H9 (cell line): ENCODE data around the gene TNIK. TPM values are rescaled to one million over a fixed set of nuclear protein-coding genes. Genes with fewer than 3 reads are reported as not detected.
A peak's percentile ranks its signal among the peaks of the same experiment; 100 is the strongest.

ENCODE experiments used
- DNase-seq: peaks from one replicate; pipeline ENCODE4 v3.0.0-alpha.2; 2017
- H2AFZ ChIP-seq: one replicate; pipeline ENCODE4 v1.6.1; 2013; ENCODE audit warnings: mild to moderate bottlenecking, low read length, control low read depth, moderate library complexity
- H2AK5ac ChIP-seq: 2 replicates; pipeline ENCODE4 v1.6.1; 2013; ENCODE audit warnings: low read length, control low read depth, mixed read lengths; ENCODE audit not compliant: insufficient read length
- H2BK120ac ChIP-seq: one replicate; pipeline ENCODE4 v1.6.1; 2013; ENCODE audit warnings: low read depth, mild to moderate bottlenecking, low read length, control low read depth, inconsistent platforms; ENCODE audit not compliant: poor library complexity, severe bottlenecking
- H2BK12ac ChIP-seq: 2 replicates; pipeline ENCODE4 v1.6.1; 2013; ENCODE audit warnings: low read length, control low read depth, mixed read lengths, low read depth; ENCODE audit not compliant: insufficient read length
- H2BK15ac ChIP-seq: 2 replicates; pipeline ENCODE4 v1.6.1; 2013; ENCODE audit warnings: low read depth, low read length, control low read depth
- H2BK20ac ChIP-seq: one replicate; pipeline ENCODE4 v1.6.1; 2013; ENCODE audit warnings: low read depth, mild to moderate bottlenecking, low read length, control low read depth, inconsistent platforms; ENCODE audit not compliant: poor library complexity, severe bottlenecking
- H2BK5ac ChIP-seq: 2 replicates; pipeline ENCODE4 v1.6.1; 2013; ENCODE audit warnings: low read length, control low read depth, mixed read lengths; ENCODE audit not compliant: insufficient read length
- H3K14ac ChIP-seq: 2 replicates; pipeline ENCODE4 v1.6.1; 2013; ENCODE audit warnings: low read length, control low read depth; ENCODE audit not compliant: insufficient read depth
- H3K18ac ChIP-seq: 2 replicates; pipeline ENCODE4 v1.6.1; 2013; ENCODE audit warnings: low read depth, mild to moderate bottlenecking, mixed read lengths, low read length, control low read depth; ENCODE audit not compliant: insufficient read length
- H3K23ac ChIP-seq: 2 replicates; pipeline ENCODE4 v1.6.1; 2013; ENCODE audit warnings: low read length, control low read depth, mixed read lengths, low read depth; ENCODE audit not compliant: insufficient read length
- H3K23me2 ChIP-seq: 2 replicates; pipeline ENCODE4 v1.6.1; 2013; ENCODE audit warnings: low read depth, mild to moderate bottlenecking, mixed read lengths, low read length, control low read depth; ENCODE audit not compliant: insufficient read length, poor library complexity, severe bottlenecking
- H3K27ac ChIP-seq: 2 replicates; pipeline ENCODE4 v1.5.1; 2013; ENCODE audit warnings: low read length, control low read depth, mixed read lengths, low read depth; ENCODE audit not compliant: insufficient read length
- H3K27me3 ChIP-seq: 2 replicates; pipeline ENCODE4 v1.6.1; 2013; ENCODE audit warnings: low read length, control low read depth, inconsistent platforms; ENCODE audit not compliant: insufficient read depth
- H3K4ac ChIP-seq: 2 replicates; pipeline ENCODE4 v1.6.1; 2013; ENCODE audit warnings: low read depth, mild to moderate bottlenecking, control low read depth, inconsistent platforms, low read length, moderate library complexity
- H3K4me1 ChIP-seq: 2 replicates; pipeline ENCODE4 v1.6.1; 2013; ENCODE audit warnings: low read length, control low read depth, inconsistent platforms; ENCODE audit not compliant: insufficient read depth
- H3K4me2 ChIP-seq: 2 replicates; pipeline ENCODE4 v1.6.1; 2013; ENCODE audit warnings: low read length, control low read depth, mixed read lengths; ENCODE audit not compliant: insufficient read length, insufficient read depth
- H3K56ac ChIP-seq: 2 replicates; pipeline ENCODE4 v1.6.1; 2013; ENCODE audit warnings: low read depth, mild to moderate bottlenecking, mixed read lengths, low read length, control low read depth; ENCODE audit not compliant: insufficient read length
- H3K79me1 ChIP-seq: 2 replicates; pipeline ENCODE4 v1.6.1; 2013; ENCODE audit warnings: low read depth, mild to moderate bottlenecking, moderate library complexity, low read length, control low read depth, inconsistent platforms; ENCODE audit not compliant: insufficient read depth, poor library complexity, severe bottlenecking
- H3K79me2 ChIP-seq: 2 replicates; pipeline ENCODE4 v1.6.1; 2013; ENCODE audit warnings: low read length, control low read depth, inconsistent platforms; ENCODE audit not compliant: insufficient read depth
- H3K9ac ChIP-seq: 2 replicates; pipeline ENCODE4 v1.6.1; 2013; ENCODE audit warnings: low read length, control low read depth, mixed read lengths; ENCODE audit not compliant: insufficient read length; ENCODE audit errors: extremely low read depth
- H3K9me3 ChIP-seq: one replicate; pipeline ENCODE4 v1.6.1; 2013; ENCODE audit warnings: low read depth, low read length, inconsistent platforms; ENCODE audit not compliant: control insufficient read depth
- H3T11ph ChIP-seq: one replicate; pipeline ENCODE4 v1.6.1; 2013; ENCODE audit warnings: mild to moderate bottlenecking, low read length, control low read depth, inconsistent platforms
- H4K20me1 ChIP-seq: one replicate; pipeline ENCODE4 v1.6.1; 2013; ENCODE audit not compliant: control insufficient read depth, insufficient read length, insufficient read depth
- H4K5ac ChIP-seq: 2 replicates; pipeline ENCODE4 v1.6.1; 2013; ENCODE audit warnings: low read depth, mild to moderate bottlenecking, mixed read lengths, low read length, control low read depth; ENCODE audit not compliant: insufficient read length
- H4K8ac ChIP-seq: replicated peaks from 2 replicates; pipeline ENCODE4 v1.6.1; 2013; ENCODE audit warnings: low read length, control low read depth, mixed read lengths, low read depth; ENCODE audit not compliant: insufficient read length
- H4K91ac ChIP-seq: 2 replicates; pipeline ENCODE4 v1.6.1; 2013; ENCODE audit warnings: low read depth, mild to moderate bottlenecking, moderate library complexity, mixed read lengths, low read length, control low read depth; ENCODE audit not compliant: insufficient read length
- H3K27ac Mint-ChIP-seq, 3 experiments: 2 replicates in 2 of 3; 3 replicates in 1 of 3; pipeline ENCODE4 v1.8.0; 2020 to 2021; ENCODE audit warnings: mixed read lengths in 3 of 3, mild to moderate bottlenecking in 1 of 3, moderate library complexity in 1 of 3
- H3K27me3 Mint-ChIP-seq: 2 replicates; pipeline ENCODE4 v1.8.0; 2021; ENCODE audit warnings: low read depth, mild to moderate bottlenecking, moderate library complexity, mixed read lengths
- H3K36me3 Mint-ChIP-seq, 3 experiments: 2 replicates in 2 of 3; 3 replicates in 1 of 3; pipeline ENCODE4 v1.8.0; 2020 to 2021; ENCODE audit warnings: low read depth in 3 of 3, mixed read lengths in 3 of 3; ENCODE audit not compliant: insufficient read depth in 1 of 3
- H3K4me1 Mint-ChIP-seq, 2 experiments: 2 replicates each; pipeline ENCODE4 v1.8.0; 2020; ENCODE audit warnings: mixed read lengths in 2 of 2
- H3K4me3 Mint-ChIP-seq, 2 experiments: 2 replicates in 1 of 2; 3 replicates in 1 of 2; pipeline ENCODE4 v1.8.0; 2020 to 2021; ENCODE audit warnings: mild to moderate bottlenecking in 2 of 2, mixed read lengths in 2 of 2, moderate library complexity in 1 of 2
- H3K9me3 Mint-ChIP-seq, 2 experiments: 2 replicates in 1 of 2; 3 replicates in 1 of 2; pipeline ENCODE4 v1.8.0; 2020; ENCODE audit warnings: mild to moderate bottlenecking in 2 of 2, mixed read lengths in 2 of 2, moderate library complexity in 1 of 2
- WGBS: extraction: QIAGEN DNeasy Blood & Tissue Kit; methylation state at CpG from one replicate; pipeline ENCODE4 v1.1.7; 2013; ENCODE audit warnings: missing lambda C conversion rate, low lambda C conversion rate, mixed read lengths; ENCODE audit not compliant: insufficient read length; ENCODE audit errors: extremely low coverage; 5-methylcytosine and 5-hydroxymethylcytosine counted together
- total RNA-seq: library from RNA; stranded (reverse); gene quantifications from 2 replicates; pipeline ENCODE4 v1.2.1, GENCODE V29; 2021
- TF ChIP-seq, protein P1 (sequence below): fragments of 200-600 bp; sonication (generic); conservative IDR thresholded peaks from 3 replicates; pipeline ENCODE4 v1.8.0; 2021; ENCODE audit warnings: antibody characterized with exemption, mild to moderate bottlenecking

Gene TNIK
- total RNA-seq, 1 experiment from 2014 or later, result 15.9 TPM

DNA sequence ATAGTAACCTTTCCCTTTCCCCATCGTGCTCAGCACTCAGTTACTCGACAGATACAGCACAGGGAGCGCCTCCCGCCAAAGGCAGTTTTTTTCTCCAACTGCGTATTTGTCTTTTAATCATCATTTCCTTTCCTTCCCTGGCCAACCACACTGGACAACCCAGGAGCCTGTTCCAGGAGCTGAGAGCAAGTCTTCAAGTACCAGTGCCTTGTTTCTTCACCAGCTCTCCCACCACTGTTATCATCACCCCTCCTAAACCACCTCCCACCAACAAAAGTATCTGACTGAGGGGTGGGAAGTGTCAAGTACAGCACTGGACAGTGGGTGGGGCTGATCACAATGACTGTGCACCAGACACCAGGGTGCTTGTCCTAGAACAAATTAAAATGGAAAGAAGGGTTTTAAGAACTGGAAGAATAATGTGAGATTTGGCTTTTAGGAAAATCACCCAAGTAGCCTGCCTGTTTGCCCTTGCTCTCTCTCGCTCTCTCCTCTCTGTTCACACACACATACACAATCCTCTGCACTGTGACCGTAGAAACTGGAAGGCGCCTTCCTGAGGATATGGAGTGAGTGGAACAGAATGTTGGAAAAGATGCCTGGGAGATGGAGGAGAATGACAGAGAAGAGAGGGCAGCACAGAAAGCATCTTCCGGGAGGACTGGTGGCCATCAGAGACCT lies 126.3 kb downstream of the TNIK start:
- no peaks in the 10 kb centered on the region for H3K79me1 ChIP-seq
- no peaks in the 10 kb centered on the region for H3K9me3 ChIP-seq
- H3K27ac ChIP-seq, result no peak overlapping the region
- no peak overlapping the region for H3K4me2 ChIP-seq
- Mint-ChIP-seq H3K27ac (peak overlapping the region; percentile 6 to 17 (median 15); a peak in 3 of 7 replicates), H3K9me3 (peaks cover 1 to 2% of the 10 kb centered on the region in 2 experiments; a peak in 1 of 5 replicates), H3K36me3 (peaks cover 0 to 1% (median 0%) of the 10 kb centered on the region in 3 experiments; a peak in 1 of 7 replicates), H3K4me1 (peaks cover 27 to 38% of the 10 kb centered on the region in 2 experiments), H3K27me3 (no peaks in the 10 kb centered on the region), H3K4me3 (no peak overlapping the region)
- no peak overlapping the region for H2BK5ac ChIP-seq
- no peak overlapping the region for H2BK120ac ChIP-seq
- no peak overlapping the region for H2BK12ac ChIP-seq
- no peak overlapping the region for H2AK5ac ChIP-seq
- H3K23me2 ChIP-seq, result no peaks in the 10 kb centered on the region
- no CpG with 5 or more reads among the region's 9 CpGs for WGBS
- no peak overlapping the region for H3K4ac ChIP-seq
- TF ChIP-seq, protein P1, sequence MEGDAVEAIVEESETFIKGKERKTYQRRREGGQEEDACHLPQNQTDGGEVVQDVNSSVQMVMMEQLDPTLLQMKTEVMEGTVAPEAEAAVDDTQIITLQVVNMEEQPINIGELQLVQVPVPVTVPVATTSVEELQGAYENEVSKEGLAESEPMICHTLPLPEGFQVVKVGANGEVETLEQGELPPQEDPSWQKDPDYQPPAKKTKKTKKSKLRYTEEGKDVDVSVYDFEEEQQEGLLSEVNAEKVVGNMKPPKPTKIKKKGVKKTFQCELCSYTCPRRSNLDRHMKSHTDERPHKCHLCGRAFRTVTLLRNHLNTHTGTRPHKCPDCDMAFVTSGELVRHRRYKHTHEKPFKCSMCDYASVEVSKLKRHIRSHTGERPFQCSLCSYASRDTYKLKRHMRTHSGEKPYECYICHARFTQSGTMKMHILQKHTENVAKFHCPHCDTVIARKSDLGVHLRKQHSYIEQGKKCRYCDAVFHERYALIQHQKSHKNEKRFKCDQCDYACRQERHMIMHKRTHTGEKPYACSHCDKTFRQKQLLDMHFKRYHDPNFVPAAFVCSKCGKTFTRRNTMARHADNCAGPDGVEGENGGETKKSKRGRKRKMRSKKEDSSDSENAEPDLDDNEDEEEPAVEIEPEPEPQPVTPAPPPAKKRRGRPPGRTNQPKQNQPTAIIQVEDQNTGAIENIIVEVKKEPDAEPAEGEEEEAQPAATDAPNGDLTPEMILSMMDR, result no peak
- no peak for DNase-seq
- H3K4me1 ChIP-seq, result peaks cover 8% of the 10 kb centered on the region
- no peak overlapping the region for H2BK20ac ChIP-seq
- no peak overlapping the region for H4K91ac ChIP-seq
- H4K8ac ChIP-seq, result no peak overlapping the region
- no peak overlapping the region for H2AFZ ChIP-seq
- no peak overlapping the region for H2BK15ac ChIP-seq
- no peaks in the 10 kb centered on the region for H3K27me3 ChIP-seq
- peaks cover 2% of the 10 kb centered on the region; the same call in 1 of the 2 replicates for H3K79me2 ChIP-seq
- no peak overlapping the region for H4K5ac ChIP-seq
- H3K14ac ChIP-seq, result no peak overlapping the region
- H3K23ac ChIP-seq, result no peak overlapping the region
- no peaks in the 10 kb centered on the region for H4K20me1 ChIP-seq
- no peak overlapping the region for H3K18ac ChIP-seq
- H3K9ac ChIP-seq, result no peak overlapping the region
- no peak overlapping the region for H3K56ac ChIP-seq
- H3T11ph ChIP-seq, result no peak overlapping the region
